ENCODE measurements around the gene H2AZ2.

- TF ChIP-seq CTCF (IDR thresholded peaks at IDR 0.05) (peak in 5 of 7 experiments; percentile 67 to 89 (median 79)), POLR2AphosphoS5 (IDR thresholded peaks at IDR 0.05) (no peak), EP300 (IDR thresholded peaks at IDR 0.05) (no peak)
Measured at GRCh38 chr7:44847509-44847919, 373 bp downstream of the H2AZ2 start.
